Measurements from ENCODE around the gene CELA2B.
"Not testable (repeated sequence)": the region's sequence is repeated elsewhere in the genome, so short reads cannot be mapped to it uniquely, and the experiment has no call there.

CELA2B gene

DNA sequence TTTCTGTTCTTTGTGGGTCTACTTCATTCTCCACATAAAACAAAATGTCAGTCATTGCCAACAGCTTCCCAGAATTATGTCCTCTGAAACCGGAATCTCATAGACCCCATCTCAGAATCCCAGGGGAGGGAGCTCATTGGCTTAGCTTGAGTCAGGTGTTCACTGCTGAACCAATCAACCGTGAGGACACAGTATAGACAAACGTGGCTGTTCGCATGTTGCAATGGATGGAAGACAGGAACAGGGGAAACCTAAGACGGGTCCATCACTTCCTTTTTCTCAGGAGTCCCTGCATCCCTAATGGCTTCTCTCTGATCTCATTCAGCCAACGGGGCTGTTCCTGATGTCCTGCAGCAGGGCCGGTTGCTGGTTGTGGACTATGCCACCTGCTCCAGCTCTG lies 10.2 kb upstream of the CELA2B start:
- no peak for DNase-seq (ENCODE audit: low read depth in 1 of 2, low spot score in 1 of 2)

DNA sequence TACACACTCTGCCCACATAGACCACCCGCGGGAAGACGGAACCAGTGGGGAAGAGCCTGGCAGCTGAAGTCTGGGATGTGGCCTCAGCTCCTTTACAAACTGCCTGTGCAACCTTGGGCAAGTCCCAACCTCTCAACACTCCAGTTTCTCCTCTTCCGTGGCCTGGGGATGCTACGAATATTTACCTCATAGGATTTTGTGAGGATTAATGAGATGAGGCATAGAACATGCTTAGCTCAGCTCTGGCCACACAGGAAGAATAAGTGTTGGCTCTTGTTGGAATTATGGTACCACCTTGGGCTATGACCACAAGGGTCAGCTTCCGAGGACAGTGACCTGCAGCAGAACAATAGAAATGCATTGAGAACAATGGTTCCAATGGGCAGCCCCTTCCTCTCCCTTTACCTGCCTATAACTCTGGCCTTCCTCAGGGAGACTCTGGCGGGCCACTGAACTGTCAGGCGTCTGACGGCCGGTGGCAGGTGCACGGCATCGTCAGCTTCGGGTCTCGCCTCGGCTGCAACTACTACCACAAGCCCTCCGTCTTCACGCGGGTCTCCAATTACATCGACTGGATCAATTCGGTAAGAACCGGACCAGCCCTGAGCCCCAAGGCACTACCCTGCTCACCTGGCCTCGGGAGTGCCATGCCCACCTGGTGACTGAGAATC lies 8.8 kb upstream of the CELA2B start:
- not testable (repeated sequence) for DNase-seq (ENCODE audit: low read depth in 1 of 2, low spot score in 1 of 2)

DNA sequence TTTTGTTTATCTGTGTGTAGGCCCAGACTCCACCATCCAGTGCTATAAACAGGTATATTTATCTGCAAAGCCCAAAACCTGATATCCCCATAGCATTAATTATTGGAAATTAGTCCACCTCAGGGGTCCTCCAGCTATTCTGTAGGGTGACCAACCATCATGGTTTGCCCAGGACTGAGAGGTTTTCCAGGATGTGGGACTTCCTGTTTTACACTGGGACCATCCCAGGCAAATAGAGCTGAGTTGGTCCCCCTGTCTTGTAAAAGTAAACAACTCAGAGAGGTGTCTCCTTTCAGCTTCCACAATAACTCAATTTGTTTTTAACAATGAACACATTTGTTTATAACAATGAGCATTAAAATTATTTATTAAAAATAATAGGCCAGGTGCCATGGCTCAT lies 7.8 kb upstream of the CELA2B start:
- DNase-seq (ENCODE audit: low read depth in 1 of 2, low spot score in 1 of 2): no peak

DNA sequence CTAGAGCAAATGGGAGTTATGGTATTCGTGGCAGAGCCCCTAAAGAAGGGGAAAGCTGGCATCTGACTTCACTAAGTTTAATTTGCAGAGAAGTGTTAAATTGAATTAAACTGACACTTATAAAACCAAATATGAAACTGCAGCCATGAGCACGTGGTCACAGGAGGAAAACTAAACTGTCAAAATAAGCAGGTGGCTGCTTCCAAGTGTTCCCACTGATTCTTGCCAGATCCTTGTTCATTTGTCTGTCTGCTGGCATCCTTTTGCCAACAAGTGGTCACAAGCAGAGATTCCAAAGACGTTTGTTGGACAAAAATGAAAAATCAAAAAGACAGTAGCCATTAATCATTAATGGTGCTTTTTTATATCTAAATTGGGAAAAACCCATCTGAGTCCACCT lies 6.5 kb upstream of the CELA2B start:
- no peak for DNase-seq (ENCODE audit: low read depth in 1 of 2, low spot score in 1 of 2)

DNA sequence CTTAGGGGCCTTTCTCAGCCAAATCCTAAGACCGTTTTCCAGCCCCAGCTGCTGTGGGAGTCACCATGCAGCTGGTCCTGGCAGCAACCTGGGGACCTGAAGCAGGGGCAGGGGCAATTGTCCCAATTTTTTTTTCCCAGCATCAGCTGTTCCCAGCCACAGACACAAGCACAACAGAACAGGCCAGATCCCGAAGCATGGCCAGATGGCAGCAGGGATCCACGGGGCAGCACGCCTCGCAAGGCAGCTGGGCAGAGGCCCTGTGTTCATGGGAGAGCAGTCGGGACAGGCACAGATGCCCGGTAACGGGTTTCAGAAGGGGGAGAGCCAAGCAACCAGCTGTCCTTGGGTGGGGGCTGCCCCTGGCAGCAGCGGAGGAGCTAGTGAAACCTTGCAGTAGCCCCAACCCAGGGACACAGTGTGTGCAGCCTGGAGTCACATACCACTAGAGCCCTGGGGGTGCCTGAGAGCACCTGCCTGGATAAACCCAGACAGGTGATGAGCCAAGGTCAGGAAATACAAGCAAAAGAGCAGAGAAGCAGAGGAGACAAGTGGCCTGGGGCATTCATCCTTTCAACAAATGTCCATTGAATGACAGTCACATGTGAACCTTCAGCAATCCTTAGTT lies 6.0 kb upstream of the CELA2B start:
- DNase-seq (ENCODE audit: low read depth in 1 of 2, low spot score in 1 of 2): not testable (repeated sequence)

DNA sequence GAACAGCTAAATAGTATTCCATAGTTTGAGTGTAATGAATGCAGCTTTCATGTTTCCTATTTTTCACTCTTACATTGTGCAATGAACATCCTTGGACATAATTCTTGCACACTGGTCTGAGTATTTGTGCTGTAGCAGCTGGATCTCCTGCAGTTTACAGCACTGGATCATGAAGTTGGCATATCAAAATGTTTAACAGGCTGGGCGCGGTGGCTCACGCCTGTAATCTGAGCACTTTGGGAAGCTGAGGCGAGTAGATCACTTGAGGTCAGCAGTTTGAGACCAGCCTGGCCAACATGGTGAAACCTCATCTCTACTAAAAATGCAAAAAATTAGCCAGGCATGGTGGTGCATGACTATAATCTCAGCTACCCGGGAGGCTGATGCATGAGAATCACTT lies 4.8 kb upstream of the CELA2B start:
- not testable (repeated sequence) for DNase-seq (ENCODE audit: low read depth in 1 of 2, low spot score in 1 of 2)

DNA sequence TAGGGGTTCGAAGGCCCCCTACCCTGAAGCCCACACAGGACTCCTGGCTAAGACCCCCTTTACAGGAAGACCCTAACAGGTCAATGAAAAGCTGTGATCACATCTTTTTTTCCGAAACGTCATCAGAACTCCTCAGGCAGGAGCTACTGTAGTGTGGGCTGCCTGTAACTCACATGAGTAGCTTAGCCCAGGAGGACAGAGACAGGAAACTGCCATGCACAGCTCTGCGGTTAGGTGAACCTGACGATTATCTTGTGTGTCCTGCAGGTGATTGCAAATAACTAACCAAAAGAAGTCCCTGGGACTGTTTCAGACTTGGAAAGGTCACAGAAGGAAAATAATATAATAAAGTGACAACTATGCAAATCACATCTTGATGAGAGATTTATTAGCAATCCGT lies 4.2 kb upstream of the CELA2B start:
- DNase-seq (ENCODE audit: low read depth in 1 of 2, low spot score in 1 of 2): not testable (repeated sequence)

DNA sequence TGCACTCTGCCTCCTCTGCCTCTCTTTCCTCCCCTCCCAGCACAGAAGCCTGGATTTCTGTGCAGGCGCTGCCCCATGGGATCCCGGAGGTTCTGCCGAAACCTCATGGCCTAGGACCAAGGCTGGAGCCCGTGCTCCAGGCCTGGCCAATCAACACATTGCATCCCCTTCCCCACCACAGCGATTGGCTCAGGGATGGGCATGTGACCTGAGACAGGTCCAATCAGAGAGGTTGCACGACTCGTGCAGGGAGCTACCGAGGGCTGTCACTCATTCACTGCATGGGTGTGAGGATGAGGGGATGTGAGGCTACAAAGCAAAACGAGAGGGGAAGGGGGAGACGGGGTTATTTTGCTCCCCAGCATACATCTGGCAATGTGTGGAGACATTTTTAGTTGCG lies 3.3 kb upstream of the CELA2B start:
- no peak for DNase-seq (ENCODE audit: low read depth in 1 of 2, low spot score in 1 of 2)

DNA sequence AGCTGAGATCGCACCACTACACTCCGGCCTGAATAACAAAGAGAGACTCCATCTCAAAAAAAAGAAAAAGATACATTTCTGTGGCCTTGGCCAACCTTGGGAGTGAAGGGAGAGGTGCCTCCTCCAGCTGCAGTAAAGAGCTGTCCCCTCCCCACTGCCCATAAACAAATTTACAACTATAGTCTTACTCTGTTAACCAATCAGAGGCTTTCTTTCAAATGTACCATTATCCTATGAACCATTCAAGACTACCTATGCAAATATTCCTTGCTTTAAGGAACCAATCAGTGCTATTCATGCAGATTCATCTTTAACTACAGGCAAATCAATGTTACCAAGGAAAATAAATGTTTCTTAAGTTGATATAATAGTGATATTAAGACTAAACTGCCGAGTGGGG lies 1.0 kb downstream of the CELA2B start:
- no peak for DNase-seq (ENCODE audit: low read depth in 1 of 2, low spot score in 1 of 2)

DNA sequence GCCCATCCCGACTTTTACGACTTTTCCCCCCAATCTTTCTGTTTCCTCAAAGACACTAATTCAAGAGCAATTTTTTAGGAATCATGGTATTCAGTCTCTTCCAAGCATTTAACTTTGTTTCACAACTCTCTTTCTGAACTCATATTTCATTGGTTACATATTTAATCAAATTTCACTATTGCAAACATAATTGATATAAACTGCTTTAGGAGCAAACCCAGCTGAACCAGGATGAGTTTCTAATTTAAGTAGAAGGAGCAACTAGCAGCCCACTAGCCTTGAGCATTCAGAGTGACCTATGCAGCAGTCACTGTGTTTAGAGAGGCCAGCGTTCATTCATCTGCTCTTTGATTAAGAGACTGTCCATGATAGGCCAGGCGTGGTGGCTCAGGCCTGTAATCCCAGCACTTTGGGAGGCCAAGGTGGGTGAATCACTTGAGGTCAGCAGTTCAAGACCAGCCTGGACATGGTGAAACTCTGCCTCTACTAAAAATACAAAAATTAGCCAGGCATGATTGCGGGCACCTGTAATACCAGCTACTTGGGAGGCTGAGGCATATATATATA lies 1.8 kb downstream of the CELA2B start:
- DNase-seq (ENCODE audit: low read depth in 1 of 2, low spot score in 1 of 2): no peak

DNA sequence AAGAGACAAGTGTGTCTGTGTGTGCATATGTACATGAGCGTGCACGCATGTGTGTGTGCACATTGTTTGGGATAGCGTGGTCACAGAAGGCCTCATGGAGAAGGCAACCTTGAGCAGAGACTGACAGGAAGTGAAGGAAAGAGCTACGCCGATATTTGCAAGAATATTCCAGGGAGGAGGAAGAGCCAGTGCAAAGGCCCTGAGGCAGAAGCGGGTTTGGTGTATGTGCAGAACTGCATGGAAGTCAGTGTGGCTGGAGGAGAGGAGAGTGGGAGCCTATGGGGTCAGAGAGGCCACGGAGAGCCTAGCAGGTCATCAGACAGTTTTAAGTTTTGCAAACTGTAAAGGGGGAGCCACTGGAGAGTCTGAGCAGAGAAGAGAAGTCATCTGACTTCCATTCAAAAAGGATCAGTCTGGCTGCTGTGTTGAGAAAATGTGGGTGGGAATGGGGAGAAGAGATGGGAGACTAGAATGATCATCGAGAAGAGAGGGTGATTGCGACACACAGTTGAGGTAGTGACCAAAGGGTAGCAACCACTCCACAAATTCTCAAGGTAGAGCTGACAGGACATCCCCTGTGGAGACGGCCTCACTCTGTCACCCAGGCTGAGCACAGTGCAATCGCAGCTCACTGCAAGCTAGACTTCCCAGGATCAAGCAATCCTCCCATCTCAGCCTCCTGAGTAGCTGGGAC lies 3.9 kb downstream of the CELA2B start:
- DNase-seq (ENCODE audit: low read depth in 1 of 2, low spot score in 1 of 2): no peak

DNA sequence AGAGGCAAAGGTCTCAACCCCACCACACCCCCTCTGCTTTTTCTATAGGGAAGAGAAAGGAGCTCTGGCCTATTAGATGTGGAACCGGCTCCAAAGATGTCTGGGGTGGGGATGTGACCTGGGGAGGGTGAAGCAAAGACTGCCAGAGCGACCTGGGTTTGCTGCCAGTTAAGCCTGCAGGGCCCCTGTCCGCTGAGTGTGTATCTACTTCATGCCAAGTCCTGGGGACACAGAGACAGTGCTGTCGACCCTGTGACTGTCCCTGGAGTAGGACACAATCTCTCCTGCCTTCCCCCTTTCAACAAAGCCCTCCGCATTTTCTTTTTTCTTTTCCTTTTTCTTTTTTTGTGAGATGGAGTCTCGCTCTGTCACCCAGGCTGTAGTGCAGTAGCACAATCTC lies 6.6 kb downstream of the CELA2B start:
- DNase-seq (ENCODE audit: low read depth in 1 of 2, low spot score in 1 of 2): not testable (repeated sequence)

DNA sequence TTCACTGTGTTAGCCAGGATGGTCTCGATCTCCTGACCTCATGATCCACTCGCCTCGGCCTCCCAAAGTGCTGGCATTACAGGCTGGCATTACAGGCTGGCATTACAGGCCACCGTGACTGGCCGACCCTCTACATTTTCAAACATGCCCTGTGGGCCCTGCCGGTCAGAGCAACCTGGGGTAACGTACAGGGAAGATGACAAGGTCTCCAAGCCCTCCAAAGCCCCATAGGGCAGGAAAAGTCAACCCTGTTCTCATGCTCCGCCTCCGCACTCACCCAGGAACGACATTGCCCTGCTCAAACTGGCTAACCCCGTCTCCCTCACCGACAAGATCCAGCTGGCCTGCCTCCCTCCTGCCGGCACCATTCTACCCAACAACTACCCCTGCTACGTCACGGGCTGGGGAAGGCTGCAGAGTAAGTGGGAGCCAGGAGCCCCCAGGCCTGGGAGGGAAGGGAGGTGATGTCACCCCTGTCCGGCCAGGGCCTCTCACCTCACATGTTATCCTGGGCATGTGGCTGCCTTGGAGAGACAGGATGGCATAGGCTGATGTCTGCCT lies 7.2 kb downstream of the CELA2B start:
- not testable (repeated sequence) for DNase-seq (ENCODE audit: low read depth in 1 of 2, low spot score in 1 of 2)

DNA sequence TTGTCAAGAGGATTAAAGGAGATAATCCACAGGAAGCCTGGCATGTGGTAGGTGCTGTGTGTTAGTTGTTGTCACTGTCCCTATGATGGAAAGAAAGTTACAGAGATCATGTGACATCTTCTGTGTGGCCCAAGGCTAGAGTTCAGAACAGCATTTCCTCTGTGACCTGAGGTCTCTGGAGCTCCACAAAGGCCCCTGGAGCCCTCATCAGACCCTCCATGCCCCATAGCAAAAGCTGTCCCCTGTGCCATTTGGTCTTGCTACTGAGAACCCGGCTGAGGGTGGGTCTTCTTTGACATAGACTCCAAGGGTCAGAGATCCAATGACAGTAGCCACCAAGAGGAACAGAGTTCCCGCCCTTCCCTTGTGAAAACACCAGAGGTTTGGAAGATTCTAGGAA lies 8.1 kb downstream of the CELA2B start:
- DNase-seq (ENCODE audit: low read depth in 1 of 2, low spot score in 1 of 2): no peak

DNA sequence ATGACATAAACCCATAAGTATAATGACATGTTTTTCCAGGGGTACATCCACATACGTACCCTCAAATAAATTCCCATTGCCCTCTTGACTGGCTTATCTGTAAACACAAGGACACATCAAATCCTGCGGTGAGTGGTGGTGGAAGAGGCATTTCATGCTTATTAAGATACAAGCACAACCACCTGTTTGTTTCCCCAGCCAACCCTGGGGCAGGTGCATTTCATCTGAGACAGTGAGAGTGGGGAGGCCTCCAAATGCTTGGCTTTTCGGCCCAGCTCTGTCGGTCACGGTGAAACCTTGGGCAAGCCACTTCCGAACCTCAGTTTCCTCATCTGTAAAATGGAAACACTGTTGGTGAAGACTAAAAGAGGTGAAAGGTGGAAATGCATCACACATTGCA lies 8.5 kb downstream of the CELA2B start:
- not testable (repeated sequence) for DNase-seq (ENCODE audit: low read depth in 1 of 2, low spot score in 1 of 2)

DNA sequence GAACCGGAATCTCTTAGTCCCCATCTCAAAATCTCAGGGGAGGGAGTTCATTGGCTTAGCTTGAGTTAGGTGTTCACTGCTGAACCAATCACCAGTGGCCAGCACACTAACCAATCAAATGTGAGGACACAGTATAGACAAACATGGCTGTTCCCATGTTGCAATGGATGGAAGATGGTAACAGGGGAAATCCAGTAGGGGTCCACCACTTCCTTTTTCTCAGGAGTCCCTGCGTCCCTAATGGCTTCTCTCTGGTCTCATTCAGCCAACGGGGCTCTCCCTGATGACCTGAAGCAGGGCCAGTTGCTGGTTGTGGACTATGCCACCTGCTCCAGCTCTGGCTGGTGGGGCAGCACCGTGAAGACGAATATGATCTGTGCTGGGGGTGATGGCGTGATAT lies 9.7 kb downstream of the CELA2B start:
- DNase-seq (ENCODE audit: low read depth in 1 of 2, low spot score in 1 of 2): no peak

DNA sequence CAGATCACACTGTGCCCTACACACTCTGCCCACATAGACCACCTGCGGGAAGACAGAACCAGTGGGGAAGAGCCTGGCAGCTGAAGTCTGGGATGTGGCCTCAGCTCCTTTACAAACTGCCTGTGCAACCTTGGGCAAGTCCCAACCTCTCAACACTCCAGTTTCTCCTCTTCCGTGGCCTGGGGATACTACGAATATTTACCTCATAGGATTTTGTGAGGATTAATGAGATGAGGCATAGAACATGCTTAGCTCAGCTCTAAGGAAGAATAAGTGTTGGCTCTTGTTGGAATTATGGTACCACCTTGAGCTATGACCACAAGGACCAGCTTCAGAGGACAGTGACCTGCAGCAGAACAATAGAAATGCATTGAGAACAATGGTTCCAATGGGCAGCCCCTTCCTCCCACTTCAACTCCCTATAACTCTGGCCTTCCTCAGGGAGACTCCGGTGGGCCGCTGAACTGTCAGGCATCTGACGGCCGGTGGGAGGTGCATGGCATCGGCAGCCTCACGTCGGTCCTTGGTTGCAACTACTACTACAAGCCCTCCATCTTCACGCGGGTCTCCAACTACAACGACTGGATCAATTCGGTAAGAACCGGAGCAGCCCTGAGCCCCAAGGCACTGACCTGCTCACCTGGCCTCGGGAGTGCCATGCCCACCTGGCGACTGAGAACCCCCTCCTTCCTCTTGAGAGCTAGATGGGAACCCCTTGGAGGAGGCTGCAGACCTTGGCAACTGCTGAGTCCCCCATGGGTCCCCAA lies 11.1 kb downstream of the CELA2B start:
- DNase-seq (ENCODE audit: low read depth in 1 of 2, low spot score in 1 of 2): not testable (repeated sequence)

DNA sequence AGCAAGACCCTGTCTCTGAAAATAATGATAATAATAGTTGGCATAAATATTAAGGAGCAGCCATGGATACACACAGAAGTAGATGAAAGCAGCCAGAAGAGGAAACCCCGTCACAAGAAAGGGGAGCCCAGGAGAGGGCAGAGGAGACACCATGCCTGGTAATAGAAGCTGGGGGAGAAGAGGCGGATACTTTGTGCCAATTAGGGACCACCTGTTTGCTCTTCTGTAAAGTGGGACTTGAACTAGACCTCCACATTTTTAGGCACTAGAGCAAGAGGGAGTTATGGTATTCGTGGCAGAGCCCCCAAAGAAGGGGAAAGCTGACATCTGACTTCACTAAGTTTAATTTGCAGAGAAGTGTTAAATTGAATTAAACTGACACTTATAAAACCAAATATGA lies 12.5 kb downstream of the CELA2B start:
- DNase-seq (ENCODE audit: low read depth in 1 of 2, low spot score in 1 of 2): no peak

DNA sequence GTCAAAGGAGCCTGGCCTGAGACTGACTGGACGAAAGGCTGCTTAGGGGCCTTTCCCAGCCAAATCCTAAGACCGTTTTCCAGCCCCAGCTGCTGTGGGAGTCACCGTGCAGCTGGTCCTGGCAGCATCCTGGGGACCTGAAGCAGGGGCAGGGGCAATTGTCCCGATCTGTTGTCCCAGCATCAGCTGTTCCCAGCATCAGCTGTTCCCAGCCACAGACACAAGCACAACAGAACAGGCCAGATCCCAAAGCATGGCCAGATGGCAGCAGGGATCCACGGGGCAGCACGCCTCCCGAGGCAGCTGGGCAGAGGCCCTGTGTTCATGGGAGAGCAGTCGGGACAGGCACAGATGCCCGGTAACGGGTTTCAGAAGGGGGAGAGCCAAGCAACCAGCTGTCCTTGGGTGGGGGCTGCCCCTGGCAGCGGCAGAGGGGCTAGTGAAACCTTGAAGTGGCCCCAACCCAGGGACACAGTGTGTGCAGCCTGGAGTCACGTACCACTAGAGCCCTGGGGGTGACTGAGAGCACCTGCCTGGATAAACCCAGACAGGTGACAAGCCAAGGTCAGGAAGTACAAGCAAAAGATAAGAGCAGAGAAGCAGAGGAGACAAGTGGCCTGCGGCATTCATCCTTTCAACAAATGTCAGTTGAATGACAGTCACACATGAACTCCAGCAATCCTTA lies 13.3 kb downstream of the CELA2B start:
- DNase-seq (ENCODE audit: low read depth in 1 of 2, low spot score in 1 of 2): no peak

DNA sequence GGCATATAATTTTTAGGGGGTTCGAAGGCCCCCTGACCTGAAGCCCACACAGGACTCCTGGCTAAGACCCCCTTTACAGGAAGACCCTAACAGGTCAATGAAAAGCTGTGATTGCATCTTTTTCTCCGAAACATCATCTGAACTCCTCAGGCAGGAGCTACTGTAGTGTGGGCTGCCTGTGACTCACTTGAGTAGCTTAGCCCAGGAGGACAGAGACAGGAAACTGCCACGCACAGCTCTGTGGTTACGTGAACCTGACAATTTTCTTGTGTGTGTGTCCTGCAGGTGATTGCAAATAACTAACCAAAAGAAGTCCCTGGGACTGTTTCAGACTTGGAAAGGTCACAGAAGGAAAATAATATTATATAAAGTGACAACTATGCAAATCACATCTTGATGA lies 15.1 kb downstream of the CELA2B start:
- not testable (repeated sequence) for DNase-seq (ENCODE audit: low read depth in 1 of 2, low spot score in 1 of 2)

DNA sequence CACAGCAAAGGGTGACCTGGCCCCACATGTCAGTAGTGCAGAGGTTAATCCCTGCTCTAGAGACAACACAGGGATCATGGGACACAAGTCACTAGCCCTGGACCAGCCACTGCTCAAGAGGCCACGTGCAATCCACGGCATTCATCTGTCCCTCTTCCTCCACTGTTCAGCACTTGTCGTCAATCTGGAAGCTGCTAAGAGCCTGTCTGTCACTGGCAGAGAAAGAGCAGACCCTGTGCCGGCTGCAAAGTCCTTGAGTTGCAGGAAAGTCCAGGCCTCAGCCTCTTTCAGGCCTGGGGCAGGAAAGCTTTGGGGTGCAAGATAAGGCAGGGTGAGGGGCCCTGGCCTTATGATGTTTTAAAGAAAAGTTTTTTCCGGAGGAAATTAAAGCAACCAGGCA lies 16.7 kb downstream of the CELA2B start:
- DNase-seq (ENCODE audit: low read depth in 1 of 2, low spot score in 1 of 2): no peak

Measured in stimulated activated CD4-positive, alpha-beta T cell treated with anti-CD3 and anti-CD28 coated beads, Interleukin-15, amount 100 ng/mL, for 1 hour (primary cell).